ENCODE results near the gene FAM110C. TPM values are rescaled to one million over a fixed set of nuclear protein-coding genes. Genes with fewer than 3 reads are reported as not detected.
A peak's percentile ranks its signal among the peaks of the same experiment; 100 is the strongest.

The FAM110C gene
- total RNA-seq, 4 donors from 2014 or later, result 41.7 to 68.0 (median 53.7) TPM

DNA sequence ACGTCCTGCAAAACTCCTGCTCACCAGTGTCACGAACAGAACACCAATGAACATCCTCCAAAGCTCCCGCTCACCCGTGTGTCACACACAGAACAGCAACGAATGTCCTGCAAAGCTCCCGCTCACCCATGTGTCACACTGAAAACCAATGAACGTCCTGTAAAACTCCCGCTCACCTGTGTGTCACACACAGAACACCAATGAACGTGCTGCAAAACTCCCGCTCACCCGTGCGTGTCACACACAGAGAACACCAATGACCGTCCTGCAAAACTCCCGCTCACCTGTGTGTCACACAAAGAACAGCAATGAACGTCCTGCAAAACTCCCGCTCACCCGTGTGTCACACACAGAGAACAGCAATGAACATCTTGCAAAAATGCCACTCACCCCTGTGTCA is 20.5 kb upstream of the FAM110C start:
- intact Hi-C loops (cut with DNase I), result no loop called here
- no peaks in the 10 kb centered on the region for H3K27me3 ChIP-seq
- H3K4me1 ChIP-seq, result peaks cover 0 to 42% (median 13%) of the 10 kb centered on the region in 3 donors
- H3K9me3 ChIP-seq, result no peaks in the 10 kb centered on the region
- TF ChIP-seq CTCF (IDR thresholded peaks at IDR 0.05) (no peak), POLR2A (IDR thresholded peaks at IDR 0.05) (no peak)
- no peaks in the 10 kb centered on the region for H3K36me3 ChIP-seq
- no peak for DNase-seq
- H3K27ac ChIP-seq, result no peak overlapping the region
- 86 to 88% methylated on average over 15 to 17 of the region's 17 CpGs for WGBS, 2 donors
- H3K4me3 ChIP-seq, result no peak overlapping the region

DNA sequence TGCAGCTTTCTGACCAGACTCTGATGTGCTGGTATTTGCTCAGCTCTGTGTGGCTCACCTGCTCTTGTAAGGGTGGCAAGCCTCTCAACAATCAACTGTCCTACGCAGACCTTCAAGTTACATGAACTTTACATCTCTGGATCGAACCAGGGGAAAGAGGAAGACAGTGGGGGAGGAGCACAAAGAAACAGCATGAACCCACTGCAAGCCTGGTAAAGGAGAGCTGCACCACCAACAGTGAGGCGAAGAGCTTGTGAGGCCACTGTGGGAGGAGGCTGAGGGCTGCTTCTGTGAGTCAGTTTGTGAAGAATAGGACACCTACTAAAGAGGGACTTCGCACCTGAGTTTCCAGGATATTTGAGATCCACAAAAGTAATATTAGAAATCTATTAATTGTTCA is 18.8 kb upstream of the FAM110C start:
- no peaks in the 10 kb centered on the region for H3K36me3 ChIP-seq
- H3K9me3 ChIP-seq, result no peaks in the 10 kb centered on the region
- H3K4me3 ChIP-seq, result no peak overlapping the region
- no peak for DNase-seq
- H3K27me3 ChIP-seq, result peaks cover 0 to 3% (median 0%) of the 10 kb centered on the region in 4 donors
- WGBS, 2 donors, result 75 to 77% methylated on average over 3 of the region's 4 CpGs
- H3K4me1 ChIP-seq, result peaks cover 0 to 24% (median 10%) of the 10 kb centered on the region in 3 donors
- intact Hi-C loops (cut with DNase I), result no loop called here
- no peak for TF ChIP-seq CTCF (IDR thresholded peaks at IDR 0.05)
- TF ChIP-seq POLR2A (IDR thresholded peaks at IDR 0.05), result no peak
- H3K27ac ChIP-seq, result no peak overlapping the region

GRCh38 chr2:55587-56448 is 9.5 kb upstream of the FAM110C start:
- Histone ChIP-seq H3K27me3 (peaks cover 0 to 6% (median 0%) of the 10 kb centered on the region in 4 donors), H3K36me3 (no peaks in the 10 kb centered on the region), H3K27ac (no peak overlapping the region), H3K4me1 (peaks cover 0 to 6% (median 0%) of the 10 kb centered on the region in 3 donors), H3K4me3 (no peak overlapping the region), H3K9me3 (peaks cover 0 to 26% (median 15%) of the 10 kb centered on the region in 3 donors)
- WGBS, 2 donors, result 68 to 85% methylated on average over 4 of the region's 4 CpGs
- TF ChIP-seq POLR2A (IDR thresholded peaks at IDR 0.05), result no peak
- TF ChIP-seq CTCF (IDR thresholded peaks at IDR 0.05), result no peak
- intact Hi-C loops (cut with DNase I), result no loop called here
- DNase-seq, result no peak

DNA sequence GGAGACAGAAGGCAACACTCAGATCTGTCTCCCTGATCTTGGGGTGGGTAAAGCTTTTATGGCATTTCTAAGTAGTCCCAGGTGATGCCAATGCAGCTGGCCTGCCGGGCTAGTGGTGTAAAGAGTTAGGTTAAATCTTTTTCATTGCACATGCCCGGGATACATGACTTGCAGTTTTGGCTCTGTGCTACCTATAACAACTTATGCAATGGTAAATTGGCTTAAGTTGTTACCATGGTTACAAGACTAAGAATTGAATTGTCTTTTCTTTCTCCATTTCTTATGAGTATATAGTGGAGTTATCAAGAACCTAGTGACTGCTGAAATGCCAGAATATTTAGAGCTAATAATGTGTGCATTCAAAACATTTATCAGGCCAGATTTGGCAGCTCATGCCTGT is 5.3 kb upstream of the FAM110C start:
- Histone ChIP-seq H3K27ac (peak overlapping the region in 2 of 4 donors; percentile 22 to 31), H3K36me3 (no peaks in the 10 kb centered on the region), H3K27me3 (peaks cover 0 to 15% (median 0%) of the 10 kb centered on the region in 4 donors), H3K9me3 (no peaks in the 10 kb centered on the region), H3K4me3 (no peak overlapping the region), H3K4me1 (peaks cover 6 to 20% (median 8%) of the 10 kb centered on the region in 3 donors)
- no peak for DNase-seq
- intact Hi-C loops (cut with DNase I), result no loop called here
- 21 to 25% methylated on average over 2 of the region's 2 CpGs for WGBS, 2 donors
- TF ChIP-seq POLR2A (IDR thresholded peaks at IDR 0.05) (no peak), CTCF (IDR thresholded peaks at IDR 0.05) (no peak)

- no peak for DNase-seq
- peaks cover 6 to 42% (median 8%) of the 10 kb centered on the region in 3 donors for H3K4me1 ChIP-seq
- no peak for TF ChIP-seq POLR2A (IDR thresholded peaks at IDR 0.05)
- TF ChIP-seq CTCF (IDR thresholded peaks at IDR 0.05), result no peak
- intact Hi-C loops (cut with DNase I), result no loop called here
- no peaks in the 10 kb centered on the region for H3K9me3 ChIP-seq
- H3K4me3 ChIP-seq, result peak overlapping the region in 2 of 4 donors; percentile 72 to 83
- H3K27ac ChIP-seq, result peak overlapping the region; percentile 88 to 99 (median 96)
- WGBS, 2 donors, result 37 to 48% methylated on average over 3 of the region's 3 CpGs
- peaks cover 0 to 48% (median 2%) of the 10 kb centered on the region in 4 donors for H3K27me3 ChIP-seq
- no peaks in the 10 kb centered on the region for H3K36me3 ChIP-seq
These were observed 1.4 kb upstream of the FAM110C start for GRCh38 chr2:47737-48136.

Data from esophagus squamous epithelium (tissue), 5 donors.